SH-SY5Y (cell line): Measurements from ENCODE around the gene HTT.

Experiments
- GATA2 ChIP-seq: IDR thresholded peaks from 2 replicates; pipeline ENCODE4 v1.6.1; 2011; ENCODE audit warnings: mild to moderate bottlenecking, low read depth, low read length
- GATA3 ChIP-seq: IDR thresholded peaks from 2 replicates; pipeline ENCODE4 v1.6.1; 2011; ENCODE audit warnings: low read depth, mild to moderate bottlenecking, low read length, moderate library complexity

HTT gene

GRCh38 chr4:3091464-3091863 lies 17.0 kb downstream of the HTT start:
- TF ChIP-seq GATA2 (no peak), GATA3 (no peak)

- no peak for TF ChIP-seq GATA2
- TF ChIP-seq GATA3: no peak
These were observed 21.7 kb downstream of the HTT start for GRCh38 chr4:3096202-3096601.

- TF ChIP-seq GATA2 (no peak), GATA3 (no peak)
These were observed 23.9 kb downstream of the HTT start for GRCh38 chr4:3098346-3098745.

GRCh38 chr4:3106339-3107186 lies 32.1 kb downstream of the HTT start:
- TF ChIP-seq GATA3 (no peak), GATA2 (no peak)

GRCh38 chr4:3107271-3107670 lies 32.8 kb downstream of the HTT start:
- TF ChIP-seq GATA3 (no peak), GATA2 (no peak)

- TF ChIP-seq GATA2: no peak
- TF ChIP-seq GATA3: no peak
These were observed 33.2 kb downstream of the HTT start for GRCh38 chr4:3107691-3108121.

GRCh38 chr4:3108211-3108610 lies 33.7 kb downstream of the HTT start:
- no peak for TF ChIP-seq GATA3
- TF ChIP-seq GATA2: no peak

- TF ChIP-seq GATA3 (no peak), GATA2 (no peak)
These were observed 37.0 kb downstream of the HTT start for GRCh38 chr4:3111461-3111860.

GRCh38 chr4:3112201-3112600 lies 37.7 kb downstream of the HTT start:
- TF ChIP-seq GATA3: no peak
- no peak for TF ChIP-seq GATA2

GRCh38 chr4:3112609-3113469 lies 38.4 kb downstream of the HTT start:
- no peak for TF ChIP-seq GATA2
- TF ChIP-seq GATA3: no peak

GRCh38 chr4:3114377-3114776 lies 39.9 kb downstream of the HTT start:
- TF ChIP-seq GATA3 (no peak), GATA2 (no peak)

GRCh38 chr4:3115637-3116270 lies 41.3 kb downstream of the HTT start:
- TF ChIP-seq GATA2 (no peak), GATA3 (no peak)

- TF ChIP-seq GATA3 (no peak), GATA2 (no peak)
These were observed 42.5 kb downstream of the HTT start for GRCh38 chr4:3116955-3117354.

GRCh38 chr4:3118312-3118711 lies 43.8 kb downstream of the HTT start:
- TF ChIP-seq GATA3 (no peak), GATA2 (no peak)

GRCh38 chr4:3119464-3119863 lies 45.0 kb downstream of the HTT start:
- TF ChIP-seq GATA3: no peak
